ENCODE data around the gene ZNF143. TPM values are rescaled to one million over a fixed set of nuclear protein-coding genes. Genes with fewer than 3 reads are reported as not detected.

ZNF143 gene
- total and polyA plus RNA-seq, 2 of the 13 experiments (the other 11 are each of a cell fraction or from before 2014, with no cell fraction given) = 22.4 to 35.6 TPM

GRCh38 chr11:9575260-9576240, 114.7 kb downstream of the ZNF143 start (continued):
- TF ChIP-seq HNF1A (IDR thresholded peaks at IDR 0.05; ENCODE audit: low read depth) (no peak), HNF1A (CRISPR knock-in tag; IDR thresholded peaks at IDR 0.05; ENCODE audit: borderline replicate concordance) (no peak), ZFY (CRISPR knock-in tag; IDR thresholded peaks at IDR 0.05) (peak; percentile 15), HNRNPUL1 (IDR thresholded peaks at IDR 0.05; ENCODE audit: low read depth, low read length) (no peak), ZNF878 (CRISPR knock-in tag; IDR thresholded peaks at IDR 0.05) (no peak), KAT7 (CRISPR knock-in tag; IDR thresholded peaks at IDR 0.05; ENCODE audit: borderline replicate concordance) (peak; percentile 67; the same call in 1 of the 2 replicates), FOXK1 (CRISPR knock-in tag; IDR thresholded peaks at IDR 0.05; ENCODE audit: borderline replicate concordance, low read depth) (no peak), SIN3A (IDR thresholded peaks at IDR 0.05; ENCODE audit: borderline replicate concordance, low read depth, low read length) (0 out of 2 replicates have a peak, but pooled peaks have one; percentile 64), MAFK (conservative IDR thresholded peaks at IDR 0.05 in 1 of 2, IDR thresholded peaks at IDR 0.05 in 1 of 2; ENCODE audit: low read length in 2 of 2) (no peak), HMG20B (CRISPR knock-in tag; conservative IDR thresholded peaks at IDR 0.05) (no peak), ZNF619 (CRISPR knock-in tag; IDR thresholded peaks at IDR 0.05) (no peak), ZNF256 (CRISPR knock-in tag; conservative IDR thresholded peaks at IDR 0.05) (no peak), MYNN (CRISPR knock-in tag; IDR thresholded peaks at IDR 0.05; ENCODE audit: low read depth) (no peak), SOX13 (IDR thresholded peaks at IDR 0.05) (no peak), SOX13 (CRISPR knock-in tag; conservative IDR thresholded peaks at IDR 0.05 in 1 of 2, IDR thresholded peaks at IDR 0.05 in 1 of 2) (0 out of 4 replicates have a peak, but pooled peaks of 1 of the 2 experiments have one; percentile 17), GATAD2A (CRISPR knock-in tag; IDR thresholded peaks at IDR 0.05) (peak; percentile 49), PBX2 (CRISPR knock-in tag; IDR thresholded peaks at IDR 0.05) (no peak), RXRA (CRISPR knock-in tag; IDR thresholded peaks at IDR 0.05) (no peak), ZNF263 (CRISPR knock-in tag; IDR thresholded peaks at IDR 0.05) (peak; percentile 44; the same call in 1 of the 2 replicates)
- TF ChIP-seq, protein P1, sequence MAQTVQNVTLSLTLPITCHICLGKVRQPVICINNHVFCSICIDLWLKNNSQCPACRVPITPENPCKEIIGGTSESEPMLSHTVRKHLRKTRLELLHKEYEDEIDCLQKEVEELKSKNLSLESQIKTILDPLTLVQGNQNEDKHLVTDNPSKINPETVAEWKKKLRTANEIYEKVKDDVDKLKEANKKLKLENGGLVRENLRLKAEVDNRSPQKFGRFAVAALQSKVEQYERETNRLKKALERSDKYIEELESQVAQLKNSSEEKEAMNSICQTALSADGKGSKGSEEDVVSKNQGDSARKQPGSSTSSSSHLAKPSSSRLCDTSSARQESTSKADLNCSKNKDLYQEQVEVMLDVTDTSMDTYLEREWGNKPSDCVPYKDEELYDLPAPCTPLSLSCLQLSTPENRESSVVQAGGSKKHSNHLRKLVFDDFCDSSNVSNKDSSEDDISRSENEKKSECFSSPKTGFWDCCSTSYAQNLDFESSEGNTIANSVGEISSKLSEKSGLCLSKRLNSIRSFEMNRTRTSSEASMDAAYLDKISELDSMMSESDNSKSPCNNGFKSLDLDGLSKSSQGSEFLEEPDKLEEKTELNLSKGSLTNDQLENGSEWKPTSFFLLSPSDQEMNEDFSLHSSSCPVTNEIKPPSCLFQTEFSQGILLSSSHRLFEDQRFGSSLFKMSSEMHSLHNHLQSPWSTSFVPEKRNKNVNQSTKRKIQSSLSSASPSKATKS (CRISPR knock-in tag; IDR thresholded peaks at IDR 0.05) = no peak
- TF ChIP-seq, protein P2, sequence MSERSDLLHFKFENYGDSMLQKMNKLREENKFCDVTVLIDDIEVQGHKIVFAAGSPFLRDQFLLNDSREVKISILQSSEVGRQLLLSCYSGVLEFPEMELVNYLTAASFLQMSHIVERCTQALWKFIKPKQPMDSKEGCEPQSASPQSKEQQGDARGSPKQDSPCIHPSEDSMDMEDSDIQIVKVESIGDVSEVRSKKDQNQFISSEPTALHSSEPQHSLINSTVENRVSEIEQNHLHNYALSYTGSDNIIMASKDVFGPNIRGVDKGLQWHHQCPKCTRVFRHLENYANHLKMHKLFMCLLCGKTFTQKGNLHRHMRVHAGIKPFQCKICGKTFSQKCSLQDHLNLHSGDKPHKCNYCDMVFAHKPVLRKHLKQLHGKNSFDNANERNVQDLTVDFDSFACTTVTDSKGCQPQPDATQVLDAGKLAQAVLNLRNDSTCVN (CRISPR knock-in tag; IDR thresholded peaks at IDR 0.05; ENCODE audit: borderline replicate concordance) = no peak
